Hepatocyte (in vitro differentiated cells): ENCODE data around the gene GMDS. TPM values are rescaled to one million over a fixed set of nuclear protein-coding genes. Genes with fewer than 3 reads are reported as not detected.

Source experiments
- DNase-seq: peaks from one replicate; pipeline ENCODE4 v3.0.0-alpha.2; 2016; ENCODE audit warnings: low spot score
- H2AFZ ChIP-seq: fragments of 200-600 bp; sonication (generic); 2 replicates; pipeline ENCODE4 v1.6.0; 2016; ENCODE audit warnings: antibody characterized with exemption, mild to moderate bottlenecking
- H3K27ac ChIP-seq: fragments of 200-600 bp; sonication (generic); 2 replicates; pipeline ENCODE4 v1.5.1; 2016; ENCODE audit warnings: mild to moderate bottlenecking
- H3K27me3 ChIP-seq: fragments of 200-600 bp; sonication (generic); 2 replicates; pipeline ENCODE4 v1.6.1; 2016
- H3K36me3 ChIP-seq: fragments of 200-600 bp; sonication (generic); replicated peaks from 2 replicates; pipeline ENCODE4 v1.5.1; 2016; ENCODE audit warnings: low read depth; ENCODE audit not compliant: insufficient read depth
- H3K4me1 ChIP-seq: fragments of 200-600 bp; sonication (generic); 2 replicates; pipeline ENCODE4 v1.5.1; 2016; ENCODE audit warnings: mild to moderate bottlenecking, moderate library complexity; ENCODE audit not compliant: insufficient read depth
- H3K4me2 ChIP-seq: fragments of 200-600 bp; sonication (generic); 2 replicates; pipeline ENCODE4 v1.6.0; 2016
- H3K4me3 ChIP-seq: fragments of 200-600 bp; sonication (generic); 2 replicates; pipeline ENCODE4 v1.5.1; 2016; ENCODE audit warnings: mild to moderate bottlenecking
- H3K79me2 ChIP-seq: fragments of 200-600 bp; sonication (generic); 2 replicates; pipeline ENCODE4 v1.6.0; 2017; ENCODE audit warnings: mild to moderate bottlenecking
- H3K9me2 ChIP-seq: fragments of 200-600 bp; sonication (generic); replicated peaks from 2 replicates; pipeline ENCODE4 v1.6.0; 2017; ENCODE audit warnings: mild to moderate bottlenecking; ENCODE audit not compliant: insufficient read depth
- H3K9me3 ChIP-seq: fragments of 200-600 bp; sonication (generic); 2 replicates; pipeline ENCODE4 v1.5.1; 2016; ENCODE audit warnings: low read depth, mild to moderate bottlenecking
- H4K20me1 ChIP-seq: fragments of 200-600 bp; sonication (generic); 2 replicates; pipeline ENCODE4 v1.6.0; 2016; ENCODE audit warnings: mild to moderate bottlenecking; ENCODE audit not compliant: insufficient read depth, poor library complexity, severe bottlenecking
- EZH2 ChIP-seq: fragments of 200-600 bp; sonication (generic); IDR thresholded peaks from 2 replicates; pipeline ENCODE4 v1.6.1; 2016; ENCODE audit warnings: antibody characterized with exemption, mild to moderate bottlenecking, borderline replicate concordance
- EZH2phosphoT487 ChIP-seq: fragments of 200-600 bp; sonication (generic); IDR thresholded peaks from one replicate; pipeline ENCODE4 v1.6.1; 2018; ENCODE audit warnings: antibody characterized with exemption, mild to moderate bottlenecking, low read depth, moderate library complexity; ENCODE audit not compliant: unreplicated experiment, severe bottlenecking
- WGBS: methylation state at CpG from one replicate; pipeline ENCODE4 v1.1.6; 2016; ENCODE audit warnings: low lambda C conversion rate; ENCODE audit errors: missing lambda C conversion rate; 5-methylcytosine and 5-hydroxymethylcytosine counted together
- polyA plus RNA-seq: library from polyadenylated mRNA; unstranded; fragments of >200 nt; fragmentation: Nextera tagmentation; extraction: Ambion mirVana; gene quantifications from 2 replicates; pipeline ENCODE4 v1.2.1, GENCODE V29; 2016
- total RNA-seq: library from RNA; depleted of rRNA; stranded (reverse); fragments of >200 nt; gene quantifications from 2 replicates; pipeline ENCODE4 v1.2.3, GENCODE V29; 2014
- TF ChIP-seq, protein P1 (sequence below): fragments of 200-600 bp; sonication (generic); IDR thresholded peaks from 2 replicates; pipeline ENCODE4 v1.5.1; 2016; ENCODE audit warnings: antibody characterized with exemption, mild to moderate bottlenecking; ENCODE audit not compliant: poor library complexity

The GMDS gene
- total and polyA plus RNA-seq, 2 experiments from 2014 or later = 20.7 to 32.6 TPM

DNA sequence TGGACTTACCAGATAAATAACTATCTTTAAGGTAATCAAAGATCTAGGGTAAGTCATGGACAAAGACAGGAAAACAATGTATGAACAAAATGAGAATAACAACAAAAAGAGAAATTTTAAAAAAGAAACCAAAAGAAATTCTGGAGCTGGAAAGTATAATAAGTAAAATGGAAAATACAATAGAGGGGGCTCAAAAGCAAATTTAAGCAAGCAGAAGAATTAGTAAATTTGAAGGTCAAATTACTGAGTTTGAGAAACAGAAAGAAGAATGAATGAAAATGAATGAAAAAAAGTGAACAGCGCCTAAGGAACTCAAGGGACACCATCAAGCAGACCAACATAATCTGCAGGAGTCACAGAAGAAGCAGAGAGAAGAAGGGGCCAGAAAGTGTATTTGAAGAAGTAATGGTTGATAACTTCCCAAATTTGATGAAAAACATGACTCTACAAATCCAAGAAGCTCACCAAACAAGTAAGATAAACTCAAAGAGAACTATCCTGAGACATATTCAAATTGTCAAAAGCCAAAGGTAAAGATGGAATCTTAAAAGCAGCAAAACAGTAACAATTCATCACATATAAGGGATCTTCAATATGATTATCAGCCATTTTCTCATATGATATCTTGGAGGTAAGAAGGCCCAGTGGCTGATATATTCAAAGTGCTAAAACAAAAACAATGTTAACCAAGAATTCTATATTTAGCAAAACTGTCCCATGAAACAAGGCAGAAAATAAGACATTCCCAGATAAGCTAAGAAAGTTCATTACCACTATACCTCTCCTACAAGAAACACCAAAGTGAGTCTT lies 417.2 kb downstream of the GMDS start:
- H3K27ac ChIP-seq = no peak overlapping the region
- H3K9me3 ChIP-seq = peaks cover 8% of the 10 kb centered on the region
- H3K79me2 ChIP-seq = no peaks in the 10 kb centered on the region
- no peak for TF ChIP-seq EZH2phosphoT487
- TF ChIP-seq, protein P1, sequence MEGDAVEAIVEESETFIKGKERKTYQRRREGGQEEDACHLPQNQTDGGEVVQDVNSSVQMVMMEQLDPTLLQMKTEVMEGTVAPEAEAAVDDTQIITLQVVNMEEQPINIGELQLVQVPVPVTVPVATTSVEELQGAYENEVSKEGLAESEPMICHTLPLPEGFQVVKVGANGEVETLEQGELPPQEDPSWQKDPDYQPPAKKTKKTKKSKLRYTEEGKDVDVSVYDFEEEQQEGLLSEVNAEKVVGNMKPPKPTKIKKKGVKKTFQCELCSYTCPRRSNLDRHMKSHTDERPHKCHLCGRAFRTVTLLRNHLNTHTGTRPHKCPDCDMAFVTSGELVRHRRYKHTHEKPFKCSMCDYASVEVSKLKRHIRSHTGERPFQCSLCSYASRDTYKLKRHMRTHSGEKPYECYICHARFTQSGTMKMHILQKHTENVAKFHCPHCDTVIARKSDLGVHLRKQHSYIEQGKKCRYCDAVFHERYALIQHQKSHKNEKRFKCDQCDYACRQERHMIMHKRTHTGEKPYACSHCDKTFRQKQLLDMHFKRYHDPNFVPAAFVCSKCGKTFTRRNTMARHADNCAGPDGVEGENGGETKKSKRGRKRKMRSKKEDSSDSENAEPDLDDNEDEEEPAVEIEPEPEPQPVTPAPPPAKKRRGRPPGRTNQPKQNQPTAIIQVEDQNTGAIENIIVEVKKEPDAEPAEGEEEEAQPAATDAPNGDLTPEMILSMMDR = no peak
- TF ChIP-seq EZH2 = no peak
- no peaks in the 10 kb centered on the region for H3K4me1 ChIP-seq
- no peaks in the 10 kb centered on the region for H3K27me3 ChIP-seq
- no peak overlapping the region for H3K4me2 ChIP-seq
- H3K36me3 ChIP-seq = no peaks in the 10 kb centered on the region
- H3K9me2 ChIP-seq = no peaks in the 10 kb centered on the region
- WGBS = 89% methylated on average over 1 of the region's 1 CpG
- H4K20me1 ChIP-seq = no peaks in the 10 kb centered on the region
- no peak overlapping the region for H3K4me3 ChIP-seq
- DNase-seq = no peak
- no peak overlapping the region for H2AFZ ChIP-seq

DNA sequence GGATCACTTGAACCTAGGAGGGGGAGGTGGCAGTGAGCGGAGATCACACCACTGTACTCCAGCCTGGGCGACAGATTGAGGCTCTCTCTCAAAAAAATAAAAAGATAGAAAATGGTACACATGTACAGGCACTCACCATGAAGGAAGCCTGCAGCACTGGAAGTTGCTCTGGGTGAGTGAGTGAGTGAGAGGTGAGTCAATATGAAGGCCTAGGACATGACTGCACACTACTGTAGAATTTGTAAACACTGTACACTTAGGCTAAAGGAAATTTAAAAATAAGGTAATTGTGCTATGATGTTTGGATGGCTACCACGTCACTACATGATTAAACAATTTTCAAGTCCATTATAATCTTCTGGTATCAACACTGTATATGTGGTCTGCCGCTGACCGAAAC lies 419.5 kb downstream of the GMDS start:
- Histone ChIP-seq H3K9me3 (peaks cover 8% of the 10 kb centered on the region), H3K4me1 (no peaks in the 10 kb centered on the region), H2AFZ (no peak overlapping the region), H3K9me2 (no peaks in the 10 kb centered on the region), H3K36me3 (no peaks in the 10 kb centered on the region), H3K4me3 (no peak overlapping the region), H4K20me1 (no peaks in the 10 kb centered on the region), H3K79me2 (no peaks in the 10 kb centered on the region), H3K4me2 (no peak overlapping the region), H3K27ac (no peak overlapping the region), H3K27me3 (no peaks in the 10 kb centered on the region)
- no peak for DNase-seq
- WGBS = 88% methylated on average over 5 of the region's 5 CpGs
- TF ChIP-seq EZH2phosphoT487 = no peak
- TF ChIP-seq EZH2 = no peak
- TF ChIP-seq, protein P1 = no peak

DNA sequence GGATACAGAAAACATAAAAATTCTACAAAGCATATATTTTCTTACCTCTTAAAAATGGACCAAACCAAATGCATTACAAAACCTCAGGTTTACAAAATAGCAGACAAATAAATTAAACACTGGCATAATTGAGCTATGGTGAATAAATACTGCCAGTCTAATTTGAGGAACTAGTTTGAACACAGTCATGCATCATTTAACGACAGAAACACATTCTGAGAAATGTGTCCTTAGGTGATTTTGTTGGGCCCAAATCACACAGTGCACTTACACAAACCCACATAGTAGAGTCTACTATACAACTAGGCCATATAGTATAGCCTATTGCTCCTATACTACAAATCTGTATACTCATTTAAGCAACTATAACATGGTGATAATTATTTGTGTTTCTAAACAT lies 420.1 kb downstream of the GMDS start:
- Histone ChIP-seq H3K27me3 (no peaks in the 10 kb centered on the region), H3K4me3 (no peak overlapping the region), H3K27ac (no peak overlapping the region), H3K4me2 (no peak overlapping the region), H3K36me3 (no peaks in the 10 kb centered on the region), H2AFZ (no peak overlapping the region), H3K9me2 (no peaks in the 10 kb centered on the region), H3K79me2 (no peaks in the 10 kb centered on the region), H3K9me3 (peaks cover 8% of the 10 kb centered on the region), H4K20me1 (no peaks in the 10 kb centered on the region), H3K4me1 (no peaks in the 10 kb centered on the region)
- WGBS = 93% methylated on average over 1 of the region's 1 CpG
- TF ChIP-seq EZH2 (no peak), EZH2phosphoT487 (no peak)
- TF ChIP-seq, protein P1 = no peak
- no peak for DNase-seq
